ENCODE results near the gene ALOX12. TPM values are rescaled to one million over a fixed set of nuclear protein-coding genes. Genes with fewer than 3 reads are reported as not detected.
"Not testable (repeated sequence)": the region's sequence is repeated elsewhere in the genome, so short reads cannot be mapped to it uniquely, and the experiment has no call there.

The ALOX12 gene
- total and polyA plus RNA-seq, 8 donors: 0.92 to 3.4 TPM; not detected in 6

GRCh38 chr17:6953689-6954088 lies 42.2 kb upstream of the ALOX12 start:
- intact Hi-C loops (cut with DNase I; ENCODE audit: low total_unique reads): no loop called here
- no peak for TF ChIP-seq POLR2A (IDR thresholded peaks at IDR 0.05)
- TF ChIP-seq CTCF (IDR thresholded peaks at IDR 0.05): no peak
- no peak for TF ChIP-seq POLR2AphosphoS5 (IDR thresholded peaks at IDR 0.05)
- Histone ChIP-seq H3K9me3 (no peaks in the 10 kb centered on the region), H3K27me3 (no peaks in the 10 kb centered on the region), H3K27ac (no peak overlapping the region), H3K4me1 (no peaks in the 10 kb centered on the region), H3K4me3 (no peak overlapping the region), H3K36me3 (no peaks in the 10 kb centered on the region)
- no peak for DNase-seq
- 86 to 92% (median 90%) methylated on average over 5 of the region's 5 CpGs for WGBS, 5 donors

GRCh38 chr17:6959700-6960099 lies 36.1 kb upstream of the ALOX12 start:
- Histone ChIP-seq H3K27ac (no peak overlapping the region), H3K9me3 (peaks cover 0 to 6% (median 0%) of the 10 kb centered on the region in 4 donors), H3K27me3 (no peaks in the 10 kb centered on the region), H3K36me3 (no peaks in the 10 kb centered on the region), H3K4me3 (no peak overlapping the region), H3K4me1 (no peaks in the 10 kb centered on the region)
- no peak for DNase-seq
- intact Hi-C loops (cut with DNase I; ENCODE audit: low total_unique reads): no loop called here
- TF ChIP-seq EP300 (IDR thresholded peaks at IDR 0.05): no peak
- 78 to 90% (median 86%) methylated on average over 3 of the region's 3 CpGs for WGBS, 5 donors

- Histone ChIP-seq H3K27ac (no peak overlapping the region), H3K9me3 (no peaks in the 10 kb centered on the region), H3K4me1 (no peaks in the 10 kb centered on the region), H3K27me3 (no peaks in the 10 kb centered on the region), H3K36me3 (no peaks in the 10 kb centered on the region), H3K4me3 (no peak overlapping the region)
- no peak for DNase-seq
- intact Hi-C loops (cut with DNase I; ENCODE audit: low total_unique reads): no loop called here
- 61 to 70% (median 66%) methylated on average over 4 of the region's 4 CpGs for WGBS, 5 donors
- TF ChIP-seq CTCF (IDR thresholded peaks at IDR 0.05): no peak
- TF ChIP-seq EP300 (IDR thresholded peaks at IDR 0.05): no peak
- no peak for TF ChIP-seq POLR2A (IDR thresholded peaks at IDR 0.05)
- no peak for TF ChIP-seq POLR2AphosphoS5 (IDR thresholded peaks at IDR 0.05)
Measured at GRCh38 chr17:6969323-6969726, 26.5 kb upstream of the ALOX12 start.

DNA sequence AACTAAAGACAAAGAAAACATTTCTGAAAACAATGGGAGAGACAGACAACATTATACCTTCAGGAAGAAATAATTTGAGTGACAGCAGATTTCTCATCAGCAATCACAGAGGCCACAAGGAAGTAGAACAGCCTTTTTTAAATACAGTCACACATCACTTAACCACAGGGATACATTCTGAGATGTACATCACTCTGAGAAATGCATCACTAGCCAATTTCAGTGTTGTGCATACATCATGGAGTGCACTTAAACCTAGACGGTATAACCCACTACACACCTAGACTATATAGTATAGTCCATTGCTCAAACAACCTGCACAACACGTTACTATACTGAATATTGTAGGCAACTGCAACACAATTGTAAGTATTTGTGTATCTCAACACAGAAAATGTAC lies 24.9 kb upstream of the ALOX12 start:
- Histone ChIP-seq H3K4me3 (no peak overlapping the region), H3K4me1 (no peaks in the 10 kb centered on the region), H3K27ac (no peak overlapping the region), H3K36me3 (no peaks in the 10 kb centered on the region), H3K9me3 (no peaks in the 10 kb centered on the region), H3K27me3 (no peaks in the 10 kb centered on the region)
- DNase-seq: no peak
- TF ChIP-seq POLR2AphosphoS5 (IDR thresholded peaks at IDR 0.05) (no peak), EP300 (IDR thresholded peaks at IDR 0.05) (no peak), CTCF (IDR thresholded peaks at IDR 0.05) (no peak), POLR2A (IDR thresholded peaks at IDR 0.05) (no peak)
- intact Hi-C loops (cut with DNase I; ENCODE audit: low total_unique reads): no loop called here
- WGBS, 5 donors: 77 to 90% (median 83%) methylated on average over 2 of the region's 2 CpGs

- 92 to 95% (median 92%) methylated on average over 5 of the region's 5 CpGs for WGBS, 5 donors
- H3K36me3 ChIP-seq; intact Hi-C loops (cut with DNase I; ENCODE audit: low total_unique reads); DNase-seq; H3K4me3 ChIP-seq; H3K27me3 ChIP-seq; H3K4me1 ChIP-seq; H3K27ac ChIP-seq: not testable (repeated sequence)
- H3K9me3 ChIP-seq: peaks cover 0 to 11% (median 4%) of the 10 kb centered on the region in 4 donors
Measured at GRCh38 chr17:6979440-6979839, 16.4 kb upstream of the ALOX12 start.

Data from stomach (tissue), 9 donors.